Germinal center (tissue), 1 donor: ENCODE measurements around the gene PSMB2.

Experiments
- DNase-seq: peaks from one replicate; pipeline ENCODE4 v3.0.0; 2012; ENCODE audit warnings: mixed read lengths, low spot score

Gene PSMB2

DNA sequence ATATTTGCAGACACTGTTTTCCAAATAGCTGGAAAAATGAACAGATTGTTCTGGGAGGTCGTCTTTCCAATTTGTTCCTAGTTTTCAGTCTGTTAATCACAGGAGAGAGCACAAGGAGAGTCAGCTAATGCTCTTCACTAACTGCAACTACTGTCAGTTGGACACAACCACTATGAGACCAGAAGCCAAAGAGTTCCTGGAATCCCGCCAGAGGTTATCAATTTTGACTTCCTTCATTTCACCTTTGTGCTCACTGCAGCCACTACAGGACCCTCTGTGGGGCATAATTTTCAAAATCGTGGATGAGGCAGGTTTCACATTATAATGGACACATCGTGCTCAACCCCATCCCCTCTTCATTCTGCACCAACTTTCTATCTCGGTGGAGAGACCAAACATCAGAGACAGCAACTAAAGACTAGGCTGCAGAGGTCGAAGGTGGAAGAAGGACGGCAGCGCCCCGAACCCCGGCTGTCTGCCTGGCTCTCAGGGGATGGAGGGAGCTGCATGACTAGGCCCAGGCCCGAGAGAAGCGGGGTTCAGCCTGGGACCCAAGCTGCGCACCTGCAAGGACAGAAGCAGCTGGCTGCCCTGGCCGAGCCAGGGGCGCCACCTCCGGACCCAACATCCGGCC lies 84.7 kb downstream of the PSMB2 start:
- peak; percentile 54 for DNase-seq

DNA sequence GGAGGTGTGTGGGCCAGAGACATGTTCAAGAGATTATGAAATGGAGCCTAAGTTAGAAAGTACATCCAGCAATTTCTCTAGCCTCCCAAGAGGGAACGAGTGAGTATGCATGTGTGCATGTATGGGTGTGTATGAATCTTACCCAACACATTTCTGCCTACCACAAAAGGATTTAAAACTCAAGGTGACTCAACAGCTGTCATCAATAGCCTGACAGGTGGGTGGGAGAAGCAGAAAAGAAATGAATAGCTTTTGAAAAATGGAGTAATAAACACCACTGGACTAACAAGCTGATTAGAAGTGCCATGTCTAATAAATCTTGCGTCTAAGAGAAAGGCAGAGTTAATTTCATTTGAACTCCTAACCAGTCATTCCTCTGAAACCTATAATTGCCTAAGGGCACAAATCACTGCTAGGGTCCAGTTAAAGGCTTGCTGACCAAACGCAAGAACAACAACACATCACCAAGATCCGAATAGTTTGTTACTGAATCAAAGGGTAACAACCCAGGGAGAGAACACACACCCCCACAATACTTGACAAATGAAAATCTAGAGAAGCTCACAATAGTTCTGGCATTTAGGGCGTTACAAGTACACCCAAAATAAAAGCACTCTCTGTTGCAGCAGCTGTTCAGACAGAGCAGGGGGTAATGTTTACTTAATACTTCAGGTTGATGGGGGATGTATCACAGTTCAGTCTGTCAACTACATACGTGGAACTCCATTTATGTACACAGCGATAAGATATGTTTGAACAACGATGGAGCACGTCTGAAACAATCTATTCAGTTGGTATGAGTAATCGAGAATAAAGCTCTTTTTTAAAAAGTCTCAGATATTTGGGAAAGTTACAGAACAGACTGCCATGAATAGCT lies 85.5 kb downstream of the PSMB2 start:
- DNase-seq = no peak

DNA sequence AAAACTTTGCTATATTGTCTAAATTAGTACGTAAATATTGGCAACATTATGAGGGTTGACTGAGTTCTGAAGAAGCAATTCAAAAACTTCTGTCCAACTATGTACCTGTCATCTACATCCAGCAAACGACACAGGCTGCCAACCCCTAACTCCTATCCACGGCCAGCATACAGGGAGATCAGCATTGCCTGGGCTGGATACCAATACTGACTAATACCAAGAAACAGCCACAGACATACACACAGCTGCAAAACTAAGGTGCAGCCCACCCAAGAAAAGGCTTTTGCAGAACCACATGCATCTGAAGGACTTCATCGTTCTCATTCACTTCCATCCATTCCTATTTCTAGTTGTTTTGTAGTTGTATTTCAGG lies 86.1 kb downstream of the PSMB2 start:
- DNase-seq = no peak

DNA sequence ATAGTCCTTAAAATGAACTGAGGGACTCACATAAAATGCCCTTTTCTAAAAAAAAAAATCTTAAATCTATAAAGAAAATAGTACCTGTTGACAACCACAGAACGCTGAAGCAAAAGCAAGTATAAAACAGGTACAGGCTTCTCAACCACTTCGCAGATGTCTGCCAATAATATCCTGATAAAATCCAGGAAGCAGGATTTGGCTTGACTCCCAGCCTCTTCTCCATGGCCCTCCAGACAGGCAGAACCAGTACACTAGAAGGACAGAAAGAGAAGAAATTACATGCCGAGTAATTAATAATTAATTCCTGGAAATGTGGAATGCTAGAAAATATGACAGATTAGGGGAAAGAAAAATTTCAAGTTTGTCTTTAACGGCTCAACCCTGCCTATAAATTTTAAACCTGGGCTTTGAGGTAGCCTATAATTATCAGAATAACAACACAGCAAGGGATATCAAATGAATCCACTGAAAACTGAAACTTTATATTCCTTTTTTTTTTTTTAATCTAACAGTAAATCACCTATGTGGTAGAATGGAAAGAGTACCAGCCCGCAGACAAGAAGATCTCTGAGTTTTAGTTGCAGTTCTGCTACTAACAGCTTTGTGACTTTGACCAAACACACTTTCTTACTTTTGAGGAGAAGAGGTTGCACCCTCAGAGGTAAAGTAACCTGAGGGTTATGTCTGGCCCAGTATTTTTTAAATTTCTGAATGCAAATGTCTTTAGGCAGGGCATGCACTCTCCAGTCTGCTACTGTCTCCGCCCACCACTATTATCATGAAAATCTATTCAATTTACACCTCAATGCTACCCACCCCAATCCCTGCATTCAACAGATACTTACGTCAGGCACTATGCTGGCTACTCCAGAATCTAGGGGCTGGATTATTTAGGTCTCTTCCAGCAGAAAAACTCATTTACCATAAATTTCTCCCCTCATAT lies 86.8 kb downstream of the PSMB2 start:
- DNase-seq = no peak

DNA sequence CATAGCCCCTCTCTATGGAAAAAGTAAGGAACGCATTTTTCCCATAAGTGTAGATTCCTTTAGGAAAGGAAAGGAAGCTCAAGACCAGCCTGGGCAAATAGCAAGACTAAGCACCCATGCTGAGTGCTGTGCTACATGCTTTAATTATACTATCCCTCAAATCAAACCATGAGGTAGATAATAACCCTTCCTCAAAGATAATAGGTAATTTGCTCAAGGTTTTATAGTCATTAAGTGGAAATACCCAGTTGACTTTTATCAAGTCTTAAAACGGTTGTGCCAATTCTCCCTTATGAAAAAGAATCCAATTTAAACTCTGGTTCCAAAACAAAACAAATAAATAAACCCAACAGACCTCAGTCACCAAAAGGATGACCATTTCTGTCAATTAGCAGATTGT lies 87.5 kb downstream of the PSMB2 start:
- no peak for DNase-seq
